Calu3 (cell line): ENCODE data around the gene LDLR. TPM values are rescaled to one million over a fixed set of nuclear protein-coding genes. Genes with fewer than 3 reads are reported as not detected.
"Not testable (repeated sequence)": the region's sequence is repeated elsewhere in the genome, so short reads cannot be mapped to it uniquely, and the experiment has no call there.

Source experiments
- BruUV-seq: library from RNA; stranded (reverse); fragments of 400-500 nt; replicated peaks from 2 replicates; lab custom pipeline; 2021; lab: Mats Ljungman, UMichigan
- CTCF ChIA-PET: fragments of 300-600 bp; sonication (Branson Sonifier 250); formaldehyde crosslinking; loops from one replicate; lab custom pipeline; 2022; ENCODE audit warnings: antibody characterized with exemption; lab: Charles Lee
- DNase-seq: peaks from one replicate; pipeline ENCODE4 v3.0.0; 2022
- H3K27ac Mint-ChIP-seq: one replicate; pipeline ENCODE4 v1.8.0; 2022; ENCODE audit warnings: mixed read lengths; ENCODE audit not compliant: unreplicated experiment
- H3K27me3 Mint-ChIP-seq: one replicate; pipeline ENCODE4 v1.8.0; 2022; ENCODE audit warnings: mixed read lengths; ENCODE audit not compliant: unreplicated experiment
- H3K36me3 Mint-ChIP-seq: one replicate; pipeline ENCODE4 v1.8.0; 2022; ENCODE audit warnings: mild to moderate bottlenecking, moderate library complexity, mixed read lengths; ENCODE audit not compliant: insufficient read depth, unreplicated experiment
- H3K4me1 Mint-ChIP-seq: one replicate; pipeline ENCODE4 v1.8.0; 2022; ENCODE audit warnings: mild to moderate bottlenecking, low read depth, mixed read lengths; ENCODE audit not compliant: unreplicated experiment
- H3K4me3 Mint-ChIP-seq: one replicate; pipeline ENCODE4 v1.8.0; 2022; ENCODE audit warnings: mild to moderate bottlenecking, low read depth, moderate library complexity, mixed read lengths; ENCODE audit not compliant: unreplicated experiment
- H3K9me3 Mint-ChIP-seq: one replicate; pipeline ENCODE4 v1.8.0; 2022; ENCODE audit warnings: low read depth, mixed read lengths; ENCODE audit not compliant: unreplicated experiment
- intact Hi-C: fragments of 100-400 bp; cut with micrococcal nuclease; formaldehyde crosslinking; loops from one replicate; pipeline ENCODE4 v1.10.0; 2022; ENCODE audit not compliant: unreplicated experiment
- total RNA-seq: library from RNA; stranded (reverse); gene quantifications from 2 replicates; pipeline ENCODE4 v1.2.3, GENCODE V29; 2022
- TF ChIP-seq, protein P1 (sequence below): fragments of 200-600 bp; IDR thresholded peaks from one replicate; pipeline ENCODE4 v1.8.0; 2022; ENCODE audit warnings: antibody characterized with exemption; ENCODE audit not compliant: unreplicated experiment

LDLR gene
- total RNA-seq, 1 experiment from 2014 or later: 289 TPM

DNA sequence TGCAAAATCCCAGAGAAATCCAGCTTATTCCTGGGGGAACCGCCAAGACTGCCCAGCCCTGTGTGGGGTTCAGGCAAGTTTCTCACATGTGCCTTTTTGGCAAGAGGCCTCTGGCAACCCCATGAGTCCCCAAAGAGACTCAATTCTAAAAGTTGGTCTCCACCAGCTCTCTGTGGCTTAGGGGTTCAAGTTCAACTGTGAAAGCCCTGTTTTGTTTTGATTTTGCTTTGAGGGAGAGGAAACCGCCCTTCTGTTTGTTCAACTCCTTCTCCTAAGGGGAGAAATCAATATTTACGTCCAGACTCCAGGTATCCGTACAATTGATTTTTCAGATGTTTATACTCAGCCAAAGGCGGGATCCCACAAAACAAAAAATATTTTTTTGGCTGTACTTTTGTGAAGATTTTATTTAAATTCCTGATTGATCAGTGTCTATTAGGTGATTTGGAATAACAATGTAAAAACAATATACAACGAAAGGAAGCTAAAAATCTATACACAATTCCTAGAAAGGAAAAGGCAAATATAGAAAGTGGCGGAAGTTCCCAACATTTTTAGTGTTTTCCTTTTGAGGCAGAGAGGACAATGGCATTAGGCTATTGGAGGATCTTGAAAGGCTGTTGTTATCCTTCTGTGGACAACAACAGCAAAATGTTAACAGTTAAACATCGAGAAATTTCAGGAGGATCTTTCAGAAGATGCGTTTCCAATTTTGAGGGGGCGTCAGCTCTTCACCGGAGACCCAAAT, 583 bp upstream of the LDLR start:
- H3K9me3 Mint-ChIP-seq: no peaks in the 10 kb centered on the region
- peak overlapping the region; percentile 84 for H3K4me3 Mint-ChIP-seq
- CTCF ChIA-PET: interaction anchor here (0.6 to 1.4 kb wide), 3 partner anchors 53 to 147 kb away, joined by 3 to 4 read pairs (median 3); no protein-coding TSS in a partner anchor
- no TSS peak for BruUV-seq
- peaks cover 5% of the 10 kb centered on the region for H3K4me1 Mint-ChIP-seq
- peak overlapping the region; percentile 91 for H3K27ac Mint-ChIP-seq
- H3K27me3 Mint-ChIP-seq: no peaks in the 10 kb centered on the region
- H3K36me3 Mint-ChIP-seq: peaks cover 60% of the 10 kb centered on the region
- DNase-seq: no peak
- intact Hi-C loops: loop anchor here (2.0 kb wide), 1 partner anchor 46 kb away; no protein-coding TSS in a partner anchor
- TF ChIP-seq, protein P1, sequence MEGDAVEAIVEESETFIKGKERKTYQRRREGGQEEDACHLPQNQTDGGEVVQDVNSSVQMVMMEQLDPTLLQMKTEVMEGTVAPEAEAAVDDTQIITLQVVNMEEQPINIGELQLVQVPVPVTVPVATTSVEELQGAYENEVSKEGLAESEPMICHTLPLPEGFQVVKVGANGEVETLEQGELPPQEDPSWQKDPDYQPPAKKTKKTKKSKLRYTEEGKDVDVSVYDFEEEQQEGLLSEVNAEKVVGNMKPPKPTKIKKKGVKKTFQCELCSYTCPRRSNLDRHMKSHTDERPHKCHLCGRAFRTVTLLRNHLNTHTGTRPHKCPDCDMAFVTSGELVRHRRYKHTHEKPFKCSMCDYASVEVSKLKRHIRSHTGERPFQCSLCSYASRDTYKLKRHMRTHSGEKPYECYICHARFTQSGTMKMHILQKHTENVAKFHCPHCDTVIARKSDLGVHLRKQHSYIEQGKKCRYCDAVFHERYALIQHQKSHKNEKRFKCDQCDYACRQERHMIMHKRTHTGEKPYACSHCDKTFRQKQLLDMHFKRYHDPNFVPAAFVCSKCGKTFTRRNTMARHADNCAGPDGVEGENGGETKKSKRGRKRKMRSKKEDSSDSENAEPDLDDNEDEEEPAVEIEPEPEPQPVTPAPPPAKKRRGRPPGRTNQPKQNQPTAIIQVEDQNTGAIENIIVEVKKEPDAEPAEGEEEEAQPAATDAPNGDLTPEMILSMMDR: no peak

DNA sequence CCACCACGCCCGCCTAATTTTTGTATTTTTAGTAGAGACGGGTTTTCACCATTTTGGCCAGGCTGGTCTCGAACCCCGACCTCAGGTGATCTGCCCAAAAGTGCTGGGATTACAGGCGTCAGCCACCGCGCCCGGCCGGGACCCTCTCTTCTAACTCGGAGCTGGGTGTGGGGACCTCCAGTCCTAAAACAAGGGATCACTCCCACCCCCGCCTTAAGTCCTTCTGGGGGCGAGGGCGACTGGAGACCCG, 676 bp downstream of the LDLR start:
- H3K9me3 Mint-ChIP-seq, CTCF ChIA-PET, DNase-seq, BruUV-seq, H3K27me3 Mint-ChIP-seq, H3K4me1 Mint-ChIP-seq, intact Hi-C loops: not testable (repeated sequence)
- Mint-ChIP-seq H3K27ac (peak overlapping the region; percentile 91), H3K4me3 (peak overlapping the region; percentile 84), H3K36me3 (peaks cover 67% of the 10 kb centered on the region)

DNA sequence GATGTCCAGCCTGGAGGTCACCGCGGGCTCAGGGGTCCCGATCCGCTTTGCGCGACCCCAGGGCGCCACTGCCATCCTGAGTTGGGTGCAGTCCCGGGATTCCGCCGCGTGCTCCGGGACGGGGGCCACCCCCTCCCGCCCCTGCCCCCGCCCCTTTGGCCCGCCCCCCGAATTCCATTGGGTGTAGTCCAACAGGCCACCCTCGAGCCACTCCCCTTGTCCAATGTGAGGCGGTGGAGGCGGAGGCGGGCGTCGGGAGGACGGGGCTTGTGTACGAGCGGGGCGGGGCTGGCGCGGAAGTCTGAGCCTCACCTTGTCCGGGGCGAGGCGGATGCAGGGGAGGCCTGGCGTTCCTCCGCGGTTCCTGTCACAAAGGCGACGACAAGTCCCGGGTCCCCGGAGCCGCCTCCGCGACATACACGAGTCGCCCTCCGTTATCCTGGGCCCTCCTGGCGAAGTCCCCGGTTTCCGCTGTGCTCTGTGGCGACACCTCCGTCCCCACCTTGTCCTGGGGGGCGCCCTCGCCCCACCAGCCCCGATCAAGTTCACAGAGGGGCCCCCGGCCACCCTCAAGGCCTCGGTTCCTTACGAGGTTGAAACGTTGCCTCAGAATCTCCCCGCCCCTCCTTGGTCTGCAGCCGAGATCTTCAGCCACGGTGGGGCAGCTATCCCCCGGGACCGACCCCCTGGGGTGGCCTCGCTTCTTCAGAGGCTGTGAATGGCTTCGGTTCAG, 1.2 kb downstream of the LDLR start:
- no peaks in the 10 kb centered on the region for H3K4me1 Mint-ChIP-seq
- CTCF ChIA-PET: no interaction called here
- H3K4me3 Mint-ChIP-seq: peak overlapping the region; percentile 84
- H3K27ac Mint-ChIP-seq: peak overlapping the region; percentile 91
- DNase-seq: peak; percentile 95
- TF ChIP-seq, protein P1: no peak
- no TSS peak for BruUV-seq
- peaks cover 72% of the 10 kb centered on the region for H3K36me3 Mint-ChIP-seq
- no peaks in the 10 kb centered on the region for H3K27me3 Mint-ChIP-seq
- intact Hi-C loops: no loop called here
- no peaks in the 10 kb centered on the region for H3K9me3 Mint-ChIP-seq

DNA sequence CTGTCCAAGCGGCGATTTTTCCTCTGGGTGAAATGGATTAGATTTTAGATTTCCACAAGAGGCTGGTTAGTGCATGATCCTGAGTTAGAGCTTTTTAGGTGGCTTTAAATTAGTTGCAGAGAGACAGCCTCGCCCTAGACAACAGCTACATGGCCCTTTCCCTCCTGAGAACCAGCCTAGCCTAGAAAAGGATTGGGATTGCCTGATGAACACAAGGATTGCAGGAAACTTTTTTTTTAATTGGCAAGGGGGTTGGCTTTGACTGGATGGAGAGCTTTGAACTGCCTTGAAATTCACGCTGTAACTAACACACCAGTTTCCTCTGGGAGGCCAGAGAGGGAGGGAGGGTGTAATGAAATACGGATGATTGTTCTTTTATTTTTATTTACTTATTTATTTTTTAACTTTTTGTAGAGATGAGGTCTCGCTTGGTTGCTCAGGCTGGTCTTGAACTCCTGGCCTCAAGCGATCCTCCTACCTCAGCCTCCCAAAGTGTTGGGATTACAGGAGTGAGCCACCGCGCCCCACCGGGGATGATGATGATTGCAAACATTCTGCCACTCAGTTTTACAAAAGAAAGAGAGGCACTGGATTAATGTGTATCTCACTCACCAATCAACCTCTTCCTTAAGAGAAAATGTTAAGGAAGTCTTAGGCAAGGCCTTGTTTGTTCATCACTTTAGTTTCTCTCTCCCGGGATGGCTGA, 1.9 kb downstream of the LDLR start:
- CTCF ChIA-PET: interaction anchor here (0.5 kb wide), 1 partner anchor 112 kb away, joined by 4 read pairs; no protein-coding TSS in a partner anchor
- peak overlapping the region; percentile 91 for H3K27ac Mint-ChIP-seq
- peak overlapping the region; percentile 84 for H3K4me3 Mint-ChIP-seq
- peaks cover 4% of the 10 kb centered on the region for H3K4me1 Mint-ChIP-seq
- H3K27me3 Mint-ChIP-seq: no peaks in the 10 kb centered on the region
- TF ChIP-seq, protein P1: no peak
- peaks cover 79% of the 10 kb centered on the region for H3K36me3 Mint-ChIP-seq
- BruUV-seq: TSS peak; percentile 63
- intact Hi-C loops: no loop called here
- no peak for DNase-seq
- no peaks in the 10 kb centered on the region for H3K9me3 Mint-ChIP-seq
